ENCODE data around the gene CENPM.
A peak's percentile ranks its signal among the peaks of the same experiment; 100 is the strongest.

Gene CENPM

GRCh38 chr22:41946629-41947423 lies at the start of gene CENPM:
TSS of gene CENPM (minus strand) at chr22:41947152. CDS start at chr22:41947076, 76 bp downstream.
- DNase-seq (ENCODE audit: low read depth, low spot score): peak; percentile 76

- DNase-seq (ENCODE audit: low read depth, low spot score): no peak
These were observed 48.3 kb upstream of the CENPM start for GRCh38 chr22:41995211-41995610.

- no peak for DNase-seq (ENCODE audit: low read depth, low spot score)
These were observed 45.5 kb upstream of the CENPM start for GRCh38 chr22:41992496-41992895.

- DNase-seq (ENCODE audit: low read depth, low spot score): no peak
These were observed 44.2 kb upstream of the CENPM start for GRCh38 chr22:41991111-41991510.

- DNase-seq (ENCODE audit: low read depth, low spot score): no peak
These were observed 42.3 kb upstream of the CENPM start for GRCh38 chr22:41989246-41989645.

- no peak for DNase-seq (ENCODE audit: low read depth, low spot score)
These were observed 40.3 kb upstream of the CENPM start for GRCh38 chr22:41987276-41987675.

- no peak for DNase-seq (ENCODE audit: low read depth, low spot score)
These were observed 36.8 kb upstream of the CENPM start for GRCh38 chr22:41983513-41984405.

GRCh38 chr22:41982865-41983264 lies 35.9 kb upstream of the CENPM start:
- no peak for DNase-seq (ENCODE audit: low read depth, low spot score)

GRCh38 chr22:41979423-41980250 lies 32.7 kb upstream of the CENPM start:
- no peak for DNase-seq (ENCODE audit: low read depth, low spot score)

GRCh38 chr22:41978732-41979131 lies 31.8 kb upstream of the CENPM start:
- DNase-seq (ENCODE audit: low read depth, low spot score): no peak

GRCh38 chr22:41976961-41977566 lies 30.1 kb upstream of the CENPM start:
- DNase-seq (ENCODE audit: low read depth, low spot score): no peak

GRCh38 chr22:41976070-41976901 lies 29.3 kb upstream of the CENPM start:
- peak; percentile 8 for DNase-seq (ENCODE audit: low read depth, low spot score)

GRCh38 chr22:41975299-41976069 lies 28.5 kb upstream of the CENPM start:
- DNase-seq (ENCODE audit: low read depth, low spot score): no peak

- DNase-seq (ENCODE audit: low read depth, low spot score): no peak
These were observed 27.8 kb upstream of the CENPM start for GRCh38 chr22:41974691-41975290.

- no peak for DNase-seq (ENCODE audit: low read depth, low spot score)
These were observed 24.5 kb upstream of the CENPM start for GRCh38 chr22:41971431-41971830.

- DNase-seq (ENCODE audit: low read depth, low spot score): no peak
These were observed 23.6 kb upstream of the CENPM start for GRCh38 chr22:41970601-41971000.

GRCh38 chr22:41969110-41969646 lies 22.2 kb upstream of the CENPM start, which contains the start of gene SEPTIN3:
TSS of gene SEPTIN3 (plus strand) at chr22:41969443. CDS start at chr22:41971493, 2,050 bp downstream.
- DNase-seq (ENCODE audit: low read depth, low spot score): no peak

- no peak for DNase-seq (ENCODE audit: low read depth, low spot score)
These were observed 21.6 kb upstream of the CENPM start for GRCh38 chr22:41968601-41969000.

Measured in activated CD4-positive, CD25-positive, alpha-beta regulatory T cell treated with anti-CD3 and anti-CD28 coated beads, Interleukin-2, amount 50 U/mL, for 16 hours (primary cell).